Activated CD4-positive, CD25-positive, alpha-beta regulatory T cell treated with anti-CD3 and anti-CD28 coated beads, Interleukin-2, amount 50 U/mL, for 72 hours (primary cell): ENCODE results near the gene PURA.

Source experiments
- DNase-seq: peaks from one replicate; pipeline ENCODE4 v3.0.0; 2021

PURA gene

DNA sequence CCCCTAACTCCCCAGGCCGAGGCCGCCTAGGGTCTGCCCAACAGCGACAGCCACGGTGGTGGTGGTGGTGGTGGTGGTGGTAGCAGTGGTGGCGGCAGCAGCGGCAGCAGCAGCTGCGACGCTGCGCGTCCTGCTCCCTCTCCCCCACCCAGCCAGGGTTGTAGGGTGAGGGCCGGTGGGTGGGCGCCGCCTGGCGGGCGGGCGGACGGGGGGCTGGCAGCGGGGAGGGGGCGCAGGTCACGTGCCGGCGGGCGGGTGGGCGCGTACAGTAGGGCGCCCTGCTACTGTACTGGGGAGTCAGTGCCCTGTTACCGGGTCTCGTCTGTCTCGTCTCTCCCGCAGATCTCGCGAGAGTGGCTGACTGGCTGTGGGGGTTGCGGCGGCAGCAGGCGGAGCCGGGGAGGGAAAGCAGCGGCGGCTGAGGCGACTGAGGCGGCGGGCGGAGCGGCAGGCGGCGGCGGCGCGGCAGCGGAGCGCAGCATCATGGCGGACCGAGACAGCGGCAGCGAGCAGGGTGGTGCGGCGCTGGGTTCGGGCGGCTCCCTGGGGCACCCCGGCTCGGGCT is at the start of gene PURA:
Gene PURA (plus strand): TSS at position 411 of the 565 bp plus-strand sequence. CDS start 73 bp downstream, at position 484.
- DNase-seq = peak; percentile 94

DNA sequence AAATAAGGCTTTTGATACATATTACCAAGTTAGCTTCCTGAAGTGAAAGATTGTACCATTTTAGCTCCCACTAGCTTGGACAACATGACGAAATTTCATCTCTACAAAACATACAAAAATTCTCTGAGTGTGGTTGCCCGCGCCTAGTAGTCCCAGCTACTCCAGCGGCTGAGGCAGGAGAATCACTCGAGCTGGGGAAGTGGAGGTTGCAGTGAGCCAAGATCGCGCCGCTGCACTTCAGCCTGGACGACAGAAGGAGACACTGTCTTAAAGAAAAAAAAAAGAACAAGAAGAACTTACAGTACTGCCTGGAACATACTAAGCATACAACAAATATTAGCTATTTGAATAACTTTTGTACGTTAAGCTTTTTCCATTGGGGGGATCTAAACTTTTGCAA is 41.1 kb upstream of the PURA start:
- DNase-seq = no peak

DNA sequence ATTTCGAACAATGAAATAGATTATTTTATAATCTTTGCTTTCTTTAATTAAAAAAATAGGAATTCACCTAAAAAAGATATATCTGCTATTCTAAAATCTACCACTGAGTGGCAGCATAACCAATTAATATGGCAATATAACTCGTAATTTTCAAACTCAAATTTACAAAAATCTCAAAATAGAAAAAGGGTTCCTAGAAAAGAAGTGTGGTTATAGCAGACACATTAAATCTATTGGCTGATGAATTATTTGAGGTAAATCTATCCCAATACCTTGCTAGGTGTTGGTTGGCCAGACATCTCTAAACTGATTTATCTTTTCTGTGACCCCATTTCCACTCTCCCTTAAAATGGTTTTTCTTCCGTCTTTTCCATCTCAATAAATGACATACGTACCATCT is 40.6 kb upstream of the PURA start:
- no peak for DNase-seq

DNA sequence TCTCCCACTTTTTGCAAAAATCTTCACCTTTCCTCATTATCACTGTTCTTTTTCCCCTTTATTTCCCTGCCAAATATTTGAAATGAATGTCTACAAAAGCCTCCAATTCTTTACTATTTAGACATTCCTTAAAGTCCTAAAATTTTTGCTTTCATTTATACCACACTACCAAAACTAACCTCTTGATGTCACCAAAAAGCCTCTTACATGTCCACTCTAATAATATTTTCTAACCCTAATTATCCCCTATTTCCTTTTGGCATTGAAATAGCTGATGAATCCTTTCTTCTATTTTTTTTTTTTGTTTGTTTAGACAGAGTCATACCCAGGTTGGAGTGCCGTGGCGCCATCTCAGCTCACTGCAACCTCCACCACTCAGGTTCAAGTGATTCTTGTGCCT is 38.5 kb upstream of the PURA start:
- no peak for DNase-seq

DNA sequence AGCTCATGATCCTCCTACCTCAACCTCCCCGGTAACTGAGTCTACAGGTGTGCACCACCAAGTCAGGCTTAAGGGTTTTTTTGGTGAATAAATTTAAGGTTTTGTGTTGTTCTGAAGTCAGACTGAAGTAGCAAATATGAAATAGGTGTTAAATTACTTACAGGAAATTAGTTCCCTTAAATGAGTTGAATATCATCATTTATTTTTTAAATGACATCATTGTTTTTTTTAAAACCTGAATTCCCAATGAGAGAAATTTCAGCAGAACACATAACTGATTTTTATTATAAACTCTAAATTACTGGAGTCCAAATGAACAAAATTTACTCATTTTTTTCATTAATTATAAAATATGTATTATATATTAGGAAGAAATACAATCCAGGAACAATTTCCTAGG is 37.8 kb upstream of the PURA start:
- DNase-seq = no peak

DNA sequence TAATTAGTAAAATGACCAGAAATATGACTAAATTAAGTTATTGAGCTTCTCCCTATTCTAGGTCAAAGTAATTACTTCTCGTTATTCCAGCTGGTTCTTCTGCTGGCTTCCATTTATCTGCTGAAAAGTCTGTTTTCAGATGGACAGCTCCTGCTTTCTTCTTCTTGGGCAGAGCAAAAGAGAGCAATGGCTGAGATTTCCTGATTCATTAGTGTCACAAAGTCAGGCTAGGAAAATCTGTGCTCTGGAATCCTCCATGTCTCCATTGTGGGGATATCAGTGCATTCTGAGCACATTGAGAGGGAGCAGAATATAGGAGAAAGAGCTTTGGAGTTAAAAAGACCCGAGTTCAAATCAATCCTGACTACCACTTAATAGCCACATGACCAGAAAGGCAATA is 37.1 kb upstream of the PURA start:
- no peak for DNase-seq

DNA sequence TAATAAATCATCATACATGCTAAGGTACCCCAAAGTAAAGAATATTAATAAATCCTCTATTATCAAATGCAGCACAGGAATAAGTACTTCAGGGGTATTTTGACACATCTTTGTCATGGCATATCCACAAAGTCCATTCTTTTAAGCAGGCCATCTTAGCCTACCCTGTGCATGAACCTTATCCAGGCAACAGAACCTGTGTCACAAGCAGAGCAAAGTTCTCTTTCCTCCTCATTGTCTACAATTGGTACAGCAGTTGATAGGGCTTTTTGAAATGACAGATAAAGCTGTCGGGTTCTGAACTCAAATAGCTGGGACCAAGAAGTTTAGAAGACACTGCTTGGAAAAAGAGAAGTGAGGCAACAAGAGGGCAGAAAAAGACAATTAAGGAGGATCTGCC is 30.8 kb upstream of the PURA start:
- DNase-seq = no peak

DNA sequence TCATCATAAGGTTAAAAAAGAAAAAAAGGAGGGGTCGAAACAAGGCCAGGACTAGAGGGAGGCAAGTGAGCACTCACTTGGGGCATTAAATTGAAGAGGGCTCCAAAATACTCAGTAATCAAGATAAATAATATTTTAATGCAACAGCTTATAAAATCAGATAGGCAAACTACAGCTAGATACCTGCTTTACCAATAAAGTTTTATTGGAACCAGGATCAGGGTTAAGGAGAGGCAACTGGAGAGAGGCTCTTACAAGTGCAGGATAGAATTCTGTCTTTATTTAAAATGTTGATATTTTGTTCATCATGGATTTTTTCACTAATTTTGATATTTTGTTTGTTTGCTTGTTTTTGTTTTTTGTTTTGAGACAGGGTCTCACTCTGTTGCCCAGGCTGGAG is 30.3 kb upstream of the PURA start:
- DNase-seq = no peak

DNA sequence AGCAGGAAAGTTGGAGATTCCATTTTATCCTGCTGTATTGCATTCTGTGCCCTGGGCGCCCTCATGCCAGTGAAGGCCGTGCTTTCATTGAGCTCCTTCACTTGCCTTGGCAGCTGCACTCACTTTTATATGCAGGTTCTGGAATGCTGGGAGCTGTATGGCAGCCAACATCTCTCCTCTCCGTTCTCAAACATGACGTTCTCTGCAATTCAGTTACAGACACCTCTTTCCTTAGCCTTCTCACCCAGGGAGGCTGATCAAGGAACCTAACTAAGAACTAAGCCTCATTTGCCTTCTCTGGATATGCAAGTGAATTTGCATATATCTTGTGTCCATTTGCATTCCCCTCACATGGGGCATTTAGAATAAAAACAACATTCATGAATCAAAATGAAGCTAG is 29.4 kb upstream of the PURA start:
- no peak for DNase-seq

DNA sequence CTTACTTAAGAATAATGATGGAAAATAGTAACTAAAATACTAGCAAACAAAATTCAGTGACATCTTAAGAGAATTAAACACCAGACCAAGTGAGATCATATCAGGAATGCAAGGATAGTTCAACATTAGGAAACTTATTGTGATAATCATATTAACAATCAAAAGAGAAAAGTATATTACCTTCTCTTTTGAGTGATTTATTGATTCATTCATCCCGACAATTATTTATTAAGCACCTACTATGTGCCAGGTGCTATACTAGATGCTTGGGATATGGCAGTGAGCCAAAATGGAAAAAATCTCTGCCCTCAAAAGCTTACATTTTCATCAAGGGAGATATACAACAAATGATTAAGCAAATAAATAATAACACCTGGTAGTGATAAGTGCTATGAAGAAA is 23.7 kb upstream of the PURA start:
- DNase-seq = no peak

DNA sequence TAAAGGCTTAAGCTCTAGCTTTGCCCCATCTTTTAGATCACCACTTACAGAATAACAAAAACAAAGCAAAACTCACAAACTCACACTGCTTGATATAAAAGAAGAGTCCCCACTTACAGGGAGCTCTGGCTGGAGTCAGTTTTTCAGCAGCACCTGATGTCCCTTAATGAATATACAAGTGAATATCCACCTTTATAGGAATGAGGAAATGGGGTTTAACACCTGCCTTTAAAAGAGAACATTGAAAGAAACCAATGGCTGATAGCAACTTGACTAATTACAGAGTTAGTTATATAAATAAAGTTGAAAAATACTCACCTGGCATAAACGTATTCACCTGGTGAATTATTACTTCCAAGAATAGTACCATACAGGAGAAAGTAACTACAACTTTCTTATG is 20.7 kb upstream of the PURA start:
- no peak for DNase-seq

DNA sequence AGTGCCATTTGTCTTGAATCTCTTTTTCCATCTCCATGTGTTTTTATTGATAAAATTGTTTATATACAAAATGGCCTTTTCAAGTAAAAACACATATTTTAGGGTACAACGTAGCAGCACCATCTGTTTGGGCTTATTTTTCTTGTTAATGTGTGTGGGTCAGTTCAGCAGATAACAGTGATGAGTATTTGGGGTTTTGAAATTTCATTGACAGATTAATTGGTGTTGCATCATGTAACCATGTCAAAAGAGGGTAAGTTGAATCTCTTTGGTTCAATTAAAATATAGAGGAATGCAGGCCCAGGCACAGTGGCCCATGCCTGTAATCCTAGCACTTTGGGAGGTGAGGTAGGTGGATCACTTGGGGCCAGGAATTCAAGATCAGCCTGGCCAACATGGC is 20.0 kb upstream of the PURA start:
- no peak for DNase-seq

DNA sequence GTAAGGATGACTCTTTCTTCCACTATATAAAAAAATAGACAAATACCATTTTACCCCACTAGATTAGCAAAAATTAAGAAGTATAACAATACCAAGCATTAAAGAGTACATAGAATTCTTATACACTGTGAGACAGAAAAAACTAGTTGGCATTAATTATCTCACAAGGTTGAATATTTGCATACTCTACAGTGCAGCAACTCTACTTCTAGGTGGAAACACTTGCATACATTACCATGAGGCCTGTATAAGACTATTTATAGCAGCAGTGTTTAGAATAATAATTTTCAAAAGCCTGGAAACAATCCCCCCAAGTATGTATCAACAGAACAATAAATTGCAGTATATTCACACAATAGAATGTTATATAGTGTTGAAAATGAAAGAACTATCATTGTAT is 19.0 kb upstream of the PURA start:
- DNase-seq = no peak

DNA sequence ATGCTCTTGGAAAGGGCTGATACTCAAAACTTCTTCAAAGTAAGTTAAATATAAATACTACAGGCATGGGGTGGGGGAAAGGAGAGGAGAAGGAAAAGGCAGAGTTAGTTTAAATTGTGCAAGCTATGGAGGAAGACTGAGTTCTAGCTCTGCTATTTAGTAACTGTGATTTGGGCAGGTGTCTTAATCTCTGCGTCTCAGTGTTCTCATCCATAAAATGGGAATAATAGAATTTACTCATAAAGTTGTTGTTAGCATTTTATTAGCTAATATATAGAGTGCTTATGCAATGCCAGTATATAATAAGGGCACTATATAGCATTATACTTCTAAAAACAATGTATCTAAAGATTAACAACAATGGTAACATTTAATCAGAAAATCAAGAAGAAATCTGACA is 12.7 kb upstream of the PURA start:
- no peak for DNase-seq

DNA sequence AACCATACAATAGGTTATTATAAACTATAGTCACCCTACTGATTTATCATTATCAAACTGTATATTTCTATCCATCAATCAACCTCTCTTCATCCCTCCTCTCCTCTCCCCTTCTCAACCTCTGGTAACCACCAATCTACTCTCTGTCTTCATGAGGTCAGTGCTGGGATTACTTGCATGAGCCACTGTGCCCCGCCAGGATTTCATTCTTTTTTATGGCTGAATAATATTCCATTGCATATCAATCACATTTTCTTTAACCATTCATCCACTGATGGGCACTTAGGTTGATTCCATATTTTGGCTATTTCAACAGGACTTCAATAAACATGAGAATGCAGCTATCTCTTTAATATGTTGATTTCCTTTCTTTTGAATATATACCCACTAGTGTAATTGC is 10.8 kb upstream of the PURA start:
- no peak for DNase-seq

DNA sequence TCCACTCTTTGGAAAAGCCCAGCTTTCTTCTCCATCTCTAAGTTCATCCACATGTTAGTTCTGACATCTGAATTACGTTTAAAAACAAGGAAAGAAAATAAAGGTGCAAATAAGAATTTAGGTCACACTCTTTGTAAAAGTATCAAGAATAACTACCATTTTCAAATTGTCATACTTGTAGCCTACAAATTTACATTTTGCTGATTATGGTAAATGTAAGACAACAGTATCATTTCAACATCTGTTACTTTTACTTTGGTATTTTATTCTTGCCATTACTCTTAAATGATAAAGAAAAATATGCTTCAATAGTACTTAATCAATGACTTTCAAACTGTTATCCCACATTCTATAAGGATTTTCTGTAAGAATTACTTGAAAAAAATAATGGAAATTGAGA is 9.8 kb upstream of the PURA start:
- no peak for DNase-seq

DNA sequence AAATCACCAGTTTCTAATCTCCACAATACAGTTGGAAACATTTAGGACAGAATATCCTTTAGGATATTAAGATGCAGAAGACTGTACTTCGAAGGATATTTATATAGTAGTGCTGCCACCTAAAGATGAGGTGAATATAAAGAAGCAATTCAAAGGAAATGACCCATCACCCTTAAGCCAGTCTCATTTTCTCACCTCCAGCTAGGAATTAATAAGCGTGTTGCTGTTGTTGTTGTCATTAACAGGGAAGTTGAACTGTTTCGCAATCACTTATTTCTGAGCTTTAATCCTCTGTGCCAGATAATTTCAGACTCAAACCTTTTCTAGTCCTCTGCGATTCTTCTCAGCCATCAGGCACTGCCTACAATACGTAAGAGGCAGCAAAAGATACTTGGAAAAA is 7.8 kb upstream of the PURA start:
- DNase-seq = no peak

DNA sequence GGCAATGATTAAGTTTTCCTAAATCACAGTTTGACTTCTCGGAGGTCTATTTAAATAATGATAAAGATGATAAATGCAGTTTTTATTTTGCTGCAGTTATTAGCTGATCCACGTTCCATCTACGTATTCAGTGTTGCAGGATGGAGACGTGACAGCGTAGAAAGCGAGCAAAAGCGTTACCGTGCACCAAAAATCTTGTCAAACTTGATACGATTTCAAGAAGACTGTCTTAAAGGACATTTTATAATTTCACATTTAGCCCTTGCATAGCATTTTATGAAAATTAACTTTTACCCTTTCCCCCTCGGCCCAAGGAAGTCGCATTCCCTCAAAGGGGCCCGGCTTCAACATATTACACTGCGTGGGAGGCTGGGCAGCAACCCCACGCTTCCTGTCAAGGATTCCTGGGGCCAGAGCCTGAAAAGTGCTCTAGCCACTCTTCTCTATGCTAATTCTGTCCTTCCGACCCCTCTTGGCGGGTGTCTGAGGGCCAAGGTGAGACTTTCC is 7.1 kb upstream of the PURA start:
- no peak for DNase-seq

DNA sequence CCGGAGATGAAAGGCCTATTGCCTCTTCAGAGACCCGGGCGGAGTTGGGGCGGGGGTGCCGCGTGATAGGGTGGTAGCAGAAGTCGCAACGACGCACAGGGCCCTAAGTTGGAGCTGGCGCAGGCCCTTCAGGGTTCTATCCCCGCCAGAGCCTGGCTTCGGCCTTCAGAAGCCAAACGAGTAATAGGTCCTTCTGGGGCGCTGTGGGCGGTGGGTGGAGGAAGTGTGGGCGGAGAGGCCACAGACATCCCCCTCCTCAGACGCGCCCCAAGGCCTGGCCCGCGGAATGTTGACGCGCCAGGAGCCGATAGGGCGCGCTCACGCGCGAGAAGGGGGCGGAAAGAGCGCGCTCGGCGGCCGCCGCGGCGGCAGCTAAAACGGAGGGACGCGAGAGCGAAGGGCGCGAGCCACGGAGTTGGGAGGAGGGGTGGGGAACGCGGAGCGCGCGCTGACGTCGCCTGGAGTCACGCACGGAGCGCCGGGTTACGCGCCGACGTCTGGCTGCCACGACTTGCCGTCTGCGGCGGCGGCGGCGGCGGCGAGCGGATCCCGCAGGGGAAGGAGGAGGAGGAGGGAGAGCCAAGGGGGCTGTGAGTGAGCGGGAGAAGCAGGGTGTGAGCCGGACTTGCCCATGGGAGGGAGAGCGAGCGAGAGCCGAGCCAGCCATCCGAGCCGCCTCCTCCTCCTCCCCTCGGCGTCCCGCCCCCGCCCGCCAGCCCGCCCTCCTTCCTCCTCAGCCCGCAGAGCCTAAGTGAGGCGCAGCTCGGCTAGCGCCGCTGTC is 6.4 kb upstream of the PURA start:
- peak; percentile 91 for DNase-seq

DNA sequence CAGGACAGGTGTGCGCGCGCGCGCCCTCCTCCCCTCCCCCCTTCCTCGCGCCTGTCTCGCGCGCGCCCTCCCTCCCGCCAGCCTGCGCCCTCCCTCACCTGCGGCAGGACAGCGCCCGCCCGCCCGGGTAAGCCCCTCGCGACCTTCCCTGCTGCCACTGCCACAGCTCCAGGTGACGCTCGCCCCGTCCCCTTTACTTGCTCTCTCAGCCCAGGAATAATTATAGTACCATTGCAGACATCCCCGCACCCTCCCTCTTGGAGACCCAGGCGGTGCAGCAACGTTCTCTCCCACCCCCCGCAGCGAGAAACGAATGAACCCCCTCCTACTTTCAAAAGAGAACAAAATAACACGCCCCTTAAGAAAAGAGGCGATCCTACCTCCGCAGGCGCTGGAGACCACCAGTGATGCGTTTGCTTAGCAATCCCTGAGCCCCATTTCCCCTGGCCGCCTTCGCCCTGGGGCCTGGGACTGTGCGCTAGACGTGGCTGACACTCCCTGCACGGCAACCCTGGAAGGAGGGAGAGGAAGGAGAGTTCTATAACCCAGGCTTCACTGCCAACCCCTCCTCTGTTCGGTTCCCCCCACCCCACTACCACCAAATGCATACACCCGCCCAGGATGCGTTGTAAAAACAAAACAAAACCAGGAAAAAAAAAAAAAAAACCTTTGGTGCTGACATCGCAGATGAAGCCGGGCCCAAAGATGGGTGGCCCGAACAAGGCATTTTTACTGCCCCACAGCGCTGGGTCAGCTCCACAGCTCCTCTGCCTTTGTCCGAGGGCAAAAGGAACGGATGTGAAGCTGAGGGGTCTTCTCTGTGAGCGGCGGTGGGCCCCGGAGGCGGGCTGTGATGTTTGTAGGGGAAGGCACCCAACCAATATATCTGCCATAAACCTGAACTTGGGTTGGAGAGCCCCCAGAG is 5.6 kb upstream of the PURA start:
- DNase-seq = peak; percentile 39

DNA sequence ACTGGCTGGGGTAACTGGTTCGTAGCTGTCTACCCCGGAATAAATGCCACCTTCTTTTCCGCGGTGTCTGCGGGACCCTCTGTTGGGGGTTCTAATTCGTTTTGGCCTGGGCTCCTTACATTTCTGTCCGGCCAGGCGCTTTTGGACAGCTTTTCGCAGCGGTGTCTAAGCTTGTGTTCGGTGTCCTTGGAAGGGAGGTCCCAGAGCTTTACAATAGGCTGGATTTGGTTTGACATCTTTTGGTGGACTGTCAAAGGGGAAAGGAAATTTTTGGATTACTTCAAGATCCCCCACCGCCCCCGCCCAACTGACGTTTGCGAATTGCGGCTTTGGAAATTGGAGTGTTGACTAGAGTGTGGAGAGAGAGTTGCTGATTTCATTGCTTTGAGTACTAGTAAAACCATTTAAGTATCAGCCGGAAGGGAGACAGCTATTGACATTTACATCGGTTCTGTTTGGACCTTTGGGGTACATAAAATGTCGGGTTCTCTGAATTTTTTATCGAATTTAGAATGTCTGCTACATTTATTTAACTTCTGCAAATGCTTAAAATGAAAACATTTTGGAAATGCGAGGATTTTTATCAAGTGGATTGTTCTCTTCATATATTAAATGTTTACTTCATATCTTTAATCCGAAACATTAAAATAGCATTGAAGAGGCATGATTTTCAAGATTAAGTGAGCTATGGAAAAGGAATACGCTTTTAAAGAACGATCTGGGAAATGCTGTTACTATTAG is 4.7 kb upstream of the PURA start:
- no peak for DNase-seq

DNA sequence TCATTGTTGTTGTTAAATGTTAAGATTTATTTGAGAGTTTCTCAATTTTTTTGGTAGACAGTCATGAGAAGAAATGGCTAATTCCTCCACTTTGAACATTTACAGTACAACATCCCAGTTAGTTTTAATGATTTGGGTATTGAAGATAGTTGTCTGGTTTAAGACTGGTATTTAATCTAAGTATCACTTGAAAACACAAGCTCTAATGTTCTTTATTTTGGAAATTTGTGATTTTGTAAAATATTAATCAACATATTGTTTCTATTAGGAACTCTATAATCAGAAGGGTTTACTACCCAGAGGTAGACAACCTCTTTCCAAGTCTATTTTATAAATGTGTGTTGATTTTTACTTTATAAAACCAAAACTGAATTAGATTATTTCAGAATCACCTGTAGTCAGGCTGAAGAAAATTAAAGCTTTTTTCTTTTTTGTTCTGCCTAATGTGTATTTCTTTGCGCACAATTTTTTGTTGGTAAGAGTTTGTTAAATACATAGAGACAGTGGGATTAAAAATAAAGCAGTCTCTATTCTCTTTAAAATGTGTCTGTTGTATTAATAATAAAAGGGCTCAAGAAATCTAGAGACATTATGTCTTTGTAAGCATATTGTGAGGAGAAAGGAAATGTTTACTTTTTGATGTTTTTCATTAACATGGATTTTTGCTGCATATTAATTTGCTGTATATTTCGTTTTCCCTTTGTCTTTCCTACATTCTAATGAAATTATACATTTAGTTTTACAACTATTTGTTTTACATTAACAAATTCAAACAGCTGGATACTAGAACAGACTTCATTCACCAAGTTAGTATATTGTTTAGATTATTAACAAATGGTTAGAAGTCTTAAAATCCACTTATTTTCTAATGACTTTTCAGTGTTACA is 3.9 kb upstream of the PURA start:
- no peak for DNase-seq
